H1 (cell line): ENCODE results near the gene MAGI2. TPM values are rescaled to one million over a fixed set of nuclear protein-coding genes. Genes with fewer than 3 reads are reported as not detected.

Source experiments
- CTCF ChIA-PET: fragments of 300-600 bp; sonication (Branson Sonifier 250); formaldehyde crosslinking; loops from one replicate; lab custom pipeline; 2021; ENCODE audit not compliant: partially characterized antibody; lab: Charles Lee
- POLR2A ChIA-PET: fragments of 300-600 bp; sonication (Branson Sonifier 250); formaldehyde crosslinking; loops from one replicate; lab custom pipeline; 2021; ENCODE audit warnings: inconsistent platforms; ENCODE audit not compliant: partially characterized antibody; lab: Charles Lee
- DNase-seq, 2 experiments: peaks; one replicate each; pipeline versions ENCODE4 v3.0.0 to v3.0.0-alpha.2; 2010 to 2022; ENCODE audit warnings: low spot score in 2 of 2, low read depth in 1 of 2, mixed read lengths in 1 of 2
- FAIRE-seq: peaks from 2 replicates; lab custom pipeline; 2011; peaks lifted over from hg19 to GRCh38; lab: Jason Lieb, UNC
- H2AFZ ChIP-seq: 2 replicates; pipeline ENCODE4 v1.8.1; 2012; ENCODE audit warnings: low read length, inconsistent platforms
- H2AK5ac ChIP-seq: 2 replicates; pipeline ENCODE4 v1.6.1; 2013; ENCODE audit warnings: low read depth, low read length
- H2BK120ac ChIP-seq: replicated peaks from 2 replicates; pipeline ENCODE3; 2013; ENCODE audit warnings: low read depth, low read length, inconsistent platforms
- H2BK12ac ChIP-seq: 2 replicates; pipeline ENCODE4 v1.6.1; 2013; ENCODE audit warnings: low read depth, low read length
- H2BK15ac ChIP-seq: 2 replicates; pipeline ENCODE4 v1.6.1; 2013; ENCODE audit warnings: low read length
- H2BK20ac ChIP-seq: 2 replicates; pipeline ENCODE4 v1.6.1; 2013; ENCODE audit warnings: low read length
- H2BK5ac ChIP-seq: 2 replicates; pipeline ENCODE4 v1.6.1; 2013; ENCODE audit warnings: low read depth, low read length
- H3K14ac ChIP-seq: 2 replicates; pipeline ENCODE4 v1.6.1; 2013; ENCODE audit warnings: inconsistent platforms; ENCODE audit not compliant: insufficient read length
- H3K18ac ChIP-seq: 2 replicates; pipeline ENCODE4 v1.6.1; 2013; ENCODE audit warnings: low read length; ENCODE audit errors: extremely low read depth
- H3K23ac ChIP-seq: 2 replicates; pipeline ENCODE4 v1.6.1; 2013; ENCODE audit warnings: inconsistent platforms; ENCODE audit not compliant: insufficient read length
- H3K23me2 ChIP-seq: 2 replicates; pipeline ENCODE4 v1.6.1; 2013; ENCODE audit warnings: low read depth, low read length
- H3K27ac ChIP-seq: 2 replicates; pipeline ENCODE4 v1.6.1; 2011; ENCODE audit warnings: low read depth, low read length, inconsistent platforms
- H3K27me3 ChIP-seq, 4 experiments: replicated peaks in 1 of 4; 1 replicate in 1 of 4; 2 replicates in 3 of 4; pipeline versions ENCODE4 v1.6.1 to v1.8.1; 2011 to 2013; ENCODE audit warnings: low read length in 3 of 4, mild to moderate bottlenecking in 3 of 4, inconsistent platforms in 2 of 4, mixed read lengths in 2 of 4, moderate library complexity in 1 of 4; ENCODE audit not compliant: control insufficient read depth in 3 of 4, insufficient read depth in 3 of 4; ENCODE audit errors: extremely low read depth in 1 of 4
- H3K36me3 ChIP-seq, 4 experiments: 2 replicates each; pipeline versions ENCODE4 v1.6.1 to v1.8.1; 2011 to 2013; ENCODE audit warnings: mild to moderate bottlenecking in 4 of 4, low read length in 3 of 4, moderate library complexity in 2 of 4, control low read depth in 1 of 4, inconsistent platforms in 1 of 4; ENCODE audit not compliant: insufficient read depth in 4 of 4, control insufficient read depth in 2 of 4
- H3K4ac ChIP-seq: replicated peaks from 2 replicates; pipeline ENCODE3; 2013; ENCODE audit warnings: low read length, low read depth, mixed read lengths, inconsistent platforms; ENCODE audit not compliant: insufficient read length
- H3K4me1 ChIP-seq, 4 experiments: replicated peaks in 1 of 4; 1 replicate in 1 of 4; 2 replicates in 3 of 4; pipeline versions ENCODE4 v1.6.1 to v1.8.1; 2011 to 2013; ENCODE audit warnings: low read length in 3 of 4, inconsistent platforms in 2 of 4, mixed read lengths in 1 of 4; ENCODE audit not compliant: insufficient read depth in 4 of 4, control insufficient read depth in 3 of 4
- H3K4me2 ChIP-seq, 2 experiments: 2 replicates each; pipeline versions ENCODE4 v1.6.1 to v1.8.1; 2011 to 2013; ENCODE audit warnings: low read depth in 2 of 2, low read length in 2 of 2, control low read depth in 1 of 2, inconsistent platforms in 1 of 2, mild to moderate bottlenecking in 1 of 2; ENCODE audit not compliant: insufficient read depth in 1 of 2
- H3K4me3 ChIP-seq, 4 experiments: fragments of 200-600, 300-600 bp in 1 of 4; sonication (generic), shearing (Covaris generic), sonication (Bioruptor Twin) in 1 of 4; 2 replicates each; pipeline versions ENCODE4 v1.5.1 to v1.8.1; 2011 to 2016; ENCODE audit warnings: low read length in 4 of 4, low read depth in 3 of 4, control low read depth in 2 of 4, inconsistent platforms in 2 of 4, mild to moderate bottlenecking in 2 of 4, mixed read lengths in 1 of 4, moderate library complexity in 1 of 4; ENCODE audit not compliant: insufficient read depth in 2 of 4; ENCODE audit errors: extremely low read depth in 1 of 4
- H3K56ac ChIP-seq: replicated peaks from 2 replicates; pipeline ENCODE3; 2013; ENCODE audit warnings: low read depth, mild to moderate bottlenecking, mixed read lengths, low read length, inconsistent platforms; ENCODE audit not compliant: insufficient read length
- H3K79me1 ChIP-seq: 2 replicates; pipeline ENCODE4 v1.6.1; 2013; ENCODE audit warnings: low read depth, low read length, control low read depth
- H3K79me2 ChIP-seq, 2 experiments: 2 replicates each; pipeline versions ENCODE4 v1.6.1 to v1.8.1; 2012 to 2013; ENCODE audit warnings: low read length in 2 of 2, mild to moderate bottlenecking in 2 of 2, inconsistent platforms in 1 of 2; ENCODE audit not compliant: insufficient read depth in 2 of 2, control insufficient read depth in 1 of 2
- H3K9ac ChIP-seq, 4 experiments: replicated peaks in 1 of 4; 1 replicate in 1 of 4; 2 replicates in 3 of 4; pipeline versions ENCODE4 v1.6.1 to v1.8.1; 2011 to 2013; ENCODE audit warnings: low read depth in 3 of 4, low read length in 3 of 4, control low read depth in 2 of 4, mild to moderate bottlenecking in 2 of 4, moderate library complexity in 2 of 4, inconsistent platforms in 1 of 4; ENCODE audit errors: extremely low read depth in 1 of 4
- H3K9me3 ChIP-seq, 2 experiments: 2 replicates each; pipeline versions ENCODE4 v1.6.1 to v1.8.1; 2012 to 2013; ENCODE audit warnings: mild to moderate bottlenecking in 2 of 2, moderate library complexity in 2 of 2, control low read depth in 1 of 2, inconsistent platforms in 1 of 2, low read depth in 1 of 2, low read length in 1 of 2, mixed read lengths in 1 of 2; ENCODE audit not compliant: insufficient read depth in 2 of 2
- H4K20me1 ChIP-seq, 2 experiments: replicated peaks in 1 of 2; 2 replicates each; pipeline versions ENCODE3 to v1.8.1; 2011 to 2013; ENCODE audit warnings: inconsistent platforms in 2 of 2, low read length in 2 of 2, mild to moderate bottlenecking in 1 of 2; ENCODE audit not compliant: insufficient read depth in 2 of 2, control insufficient read depth in 1 of 2
- H4K5ac ChIP-seq: 2 replicates; pipeline ENCODE4 v1.6.1; 2013; ENCODE audit warnings: low read length, low read depth, mixed read lengths, inconsistent platforms; ENCODE audit not compliant: insufficient read length
- H4K8ac ChIP-seq: 2 replicates; pipeline ENCODE4 v1.8.0; 2013; ENCODE audit warnings: mild to moderate bottlenecking, moderate library complexity, low read length, inconsistent platforms; ENCODE audit not compliant: insufficient read depth; ENCODE audit errors: extremely low read depth
- H4K91ac ChIP-seq: replicated peaks from 2 replicates; pipeline ENCODE3; 2013; ENCODE audit warnings: low read length, mixed read lengths, inconsistent platforms; ENCODE audit not compliant: insufficient read length
- ASH2L ChIP-seq: fragments of 200-600, 300-600 bp; sonication (generic); IDR thresholded peaks from one replicate; pipeline ENCODE4 v1.7.1; 2017; ENCODE audit warnings: low read length
- CHD1 ChIP-seq: IDR thresholded peaks from 2 replicates; pipeline ENCODE4 v1.6.1; 2012; ENCODE audit warnings: low read depth, low read length, improper control_type of control experiment
- CTBP2 ChIP-seq: IDR thresholded peaks from 2 replicates; pipeline ENCODE4 v1.7.0; 2011; ENCODE audit warnings: borderline replicate concordance, mild to moderate bottlenecking, moderate library complexity, mixed read lengths, low read length; ENCODE audit not compliant: insufficient read depth, insufficient read length
- KDM1A ChIP-seq: fragments of 200-600, 300-600 bp; sonication (generic); IDR thresholded peaks from 2 replicates; pipeline ENCODE4 v1.7.1; 2016; ENCODE audit warnings: mild to moderate bottlenecking, low read length, borderline replicate concordance
- KDM5A ChIP-seq: fragments of 200-600 bp; IDR thresholded peaks from 2 replicates; pipeline ENCODE4 v1.7.1; 2012; ENCODE audit warnings: mild to moderate bottlenecking, low read length, inconsistent platforms, mixed read lengths
- MAX ChIP-seq: IDR thresholded peaks from 2 replicates; pipeline ENCODE4 v1.6.1; 2012; ENCODE audit warnings: inconsistent platforms
- POLR2A ChIP-seq, 2 experiments: IDR thresholded peaks; 1 replicate in 1 of 2; 2 replicates in 1 of 2; pipeline ENCODE4 v1.6.1; 2011; ENCODE audit warnings: low read depth in 2 of 2, low read length in 2 of 2, mild to moderate bottlenecking in 2 of 2; ENCODE audit errors: control extremely low read depth in 1 of 2
- SIRT6 ChIP-seq: IDR thresholded peaks from one replicate; pipeline ENCODE4 v1.7.1; 2012; ENCODE audit warnings: low read length, inconsistent platforms
- SIX5 ChIP-seq: IDR thresholded peaks from 2 replicates; pipeline ENCODE4 v1.6.1; 2011; ENCODE audit warnings: mild to moderate bottlenecking, low read depth, low read length
- SRF ChIP-seq: IDR thresholded peaks from 2 replicates; pipeline ENCODE4 v1.6.1; 2011; ENCODE audit warnings: mild to moderate bottlenecking, low read depth, low read length, moderate library complexity
- WGBS, 2 experiments: shearing (Covaris generic) in 1 of 2; methylation state at CpG; one replicate each; pipeline versions ENCODE4 v1.1.6 to v1.1.7; 2013 to 2015; ENCODE audit warnings: low lambda C conversion rate in 2 of 2, mixed read lengths in 2 of 2, inconsistent platforms in 1 of 2, low coverage in 1 of 2, missing lambda C conversion rate in 1 of 2; ENCODE audit not compliant: insufficient replicate concordance in 2 of 2, insufficient coverage in 1 of 2, insufficient read length in 1 of 2; ENCODE audit errors: extremely low coverage in 1 of 2, missing lambda C conversion rate in 1 of 2; 5-methylcytosine and 5-hydroxymethylcytosine counted together
- polyA plus RNA-seq, 7 experiments: library from polyadenylated mRNA; depleted of rRNA in 3 of 7; stranded (reverse) in 5 of 7; unstranded in 2 of 7; fragments of >200 nt in 5 of 7; fragments of 200-250 nt in 2 of 7; gene quantifications; 1 replicate in 5 of 7; 2 replicates in 1 of 7; 4 replicates in 1 of 7; pipeline versions ENCODE4 v1.2.1 to v1.2.3, GENCODE V29; 2011 to 2013; ENCODE audit warnings: missing spikeins in 2 of 7, mixed read lengths in 2 of 7
- total RNA-seq: library from RNA; stranded (reverse); fragmentation: NEBNext Ultra II Directional; extraction: Animal tissue kit (Norgen Biotek cat#: 25700); gene quantifications from 2 replicates; pipeline ENCODE4 v1.2.1, GENCODE V29; 2021

MAGI2 gene
- total and polyA plus RNA-seq, 2 of the 8 experiments (the other 6 are each of a cell fraction or from before 2014, with no cell fraction given): 6.0 to 27.3 TPM

GRCh38 chr7:79471699-79472098 is 18.2 kb upstream of the MAGI2 start:
- WGBS, 2 experiments: 86% methylated on average over 1 of the region's 1 CpG; no CpG with 5 or more reads in 1 of the 2 experiments
- Histone ChIP-seq H3K4me3 (no peak overlapping the region), H3K18ac (no peak overlapping the region), H3K9me3 (no peaks in the 10 kb centered on the region), H3K36me3 (no peaks in the 10 kb centered on the region), H2AFZ (no peak overlapping the region), H2BK20ac (no peak overlapping the region), H3K23me2 (no peaks in the 10 kb centered on the region), H3K9ac (no peak overlapping the region), H3K4ac (no peak overlapping the region), H4K5ac (no peak overlapping the region), H3K27ac (no peak overlapping the region), H4K91ac (no peak overlapping the region), H3K56ac (no peak overlapping the region), H4K8ac (no peak overlapping the region), H3K23ac (no peak overlapping the region), H2BK15ac (no peak overlapping the region), H3K14ac (no peak overlapping the region), H2BK5ac (no peak overlapping the region), H3K79me2 (no peaks in the 10 kb centered on the region), H3K79me1 (no peaks in the 10 kb centered on the region), H3K4me1 (no peaks in the 10 kb centered on the region), H4K20me1 (no peaks in the 10 kb centered on the region), H2AK5ac (no peak overlapping the region), H3K4me2 (no peak overlapping the region), H2BK12ac (no peak overlapping the region), H2BK120ac (no peak overlapping the region), H3K27me3 (no peaks in the 10 kb centered on the region)
- CTCF ChIA-PET: interaction anchor here (2.6 kb wide), 1 partner anchor 19 kb away, joined by 7 read pairs; the partner anchor contains the start of gene MAGI2
- DNase-seq (no peak), FAIRE-seq (no peak)
- TF ChIP-seq POLR2A (IDR thresholded peaks at IDR 0.05; ENCODE audit: control extremely low read depth in 1 of 2, low read depth in 2 of 2, low read length in 2 of 2) (no peak), MAX (no peak), KDM5A (no peak), CHD1 (no peak), SRF (no peak), KDM1A (no peak), SIRT6 (no peak), CTBP2 (no peak), SIX5 (no peak), ASH2L (no peak)
- POLR2A ChIA-PET: no interaction called here
